HG03571 (cell line): ENCODE measurements around the gene CBS.
"Not testable (repeated sequence)": the region's sequence is repeated elsewhere in the genome, so short reads cannot be mapped to it uniquely, and the experiment has no call there.

Experiments used
- ATAC-seq: cut with Tn5 transposase; IDR thresholded peaks from one replicate; pipeline ENCODE4 v1.9.1; 2021; ENCODE audit not compliant: unreplicated experiment

The CBS gene

DNA sequence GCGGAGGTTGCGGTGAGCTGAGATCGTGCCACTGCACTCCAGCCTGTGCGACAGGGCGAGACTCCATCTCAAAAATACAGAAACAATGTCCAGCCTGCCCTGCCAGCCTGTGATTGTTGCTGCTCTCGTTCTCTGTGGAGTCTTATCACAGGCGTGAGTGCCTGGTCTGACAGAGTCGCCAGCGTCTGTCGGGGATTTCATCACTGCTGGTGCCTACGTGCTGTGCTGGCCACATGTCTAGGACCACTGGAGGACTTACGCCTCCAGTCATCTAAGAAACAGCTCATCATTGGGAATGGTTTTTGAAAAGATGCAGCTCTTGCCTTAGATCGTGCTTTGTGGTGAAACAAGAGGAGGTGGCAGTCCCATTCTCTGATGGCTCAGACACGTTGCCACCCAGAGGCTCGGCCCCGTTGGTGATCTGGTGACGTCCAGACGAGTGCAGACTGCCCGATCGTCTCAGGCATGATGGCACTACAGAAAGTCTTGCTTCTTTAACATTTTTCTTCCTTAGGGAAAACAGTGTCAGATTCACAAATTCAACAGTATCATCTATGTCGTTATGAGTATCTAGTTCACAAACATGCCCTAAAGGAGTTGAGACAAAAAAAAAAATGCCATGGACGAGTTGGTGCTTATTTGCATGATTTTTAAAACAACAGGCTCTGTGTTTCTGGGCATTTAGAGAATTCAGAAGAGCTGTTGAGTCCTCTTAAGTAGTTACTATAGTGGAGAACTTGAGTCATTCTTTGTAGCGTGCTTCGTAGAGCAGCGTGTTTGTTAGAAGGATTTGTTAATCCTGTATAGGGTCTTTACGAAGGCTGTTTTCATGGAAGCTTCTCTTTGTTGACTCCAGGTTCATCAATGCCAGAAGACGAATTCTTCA, 47.5 kb downstream of the CBS start:
- ATAC-seq, result no peak

DNA sequence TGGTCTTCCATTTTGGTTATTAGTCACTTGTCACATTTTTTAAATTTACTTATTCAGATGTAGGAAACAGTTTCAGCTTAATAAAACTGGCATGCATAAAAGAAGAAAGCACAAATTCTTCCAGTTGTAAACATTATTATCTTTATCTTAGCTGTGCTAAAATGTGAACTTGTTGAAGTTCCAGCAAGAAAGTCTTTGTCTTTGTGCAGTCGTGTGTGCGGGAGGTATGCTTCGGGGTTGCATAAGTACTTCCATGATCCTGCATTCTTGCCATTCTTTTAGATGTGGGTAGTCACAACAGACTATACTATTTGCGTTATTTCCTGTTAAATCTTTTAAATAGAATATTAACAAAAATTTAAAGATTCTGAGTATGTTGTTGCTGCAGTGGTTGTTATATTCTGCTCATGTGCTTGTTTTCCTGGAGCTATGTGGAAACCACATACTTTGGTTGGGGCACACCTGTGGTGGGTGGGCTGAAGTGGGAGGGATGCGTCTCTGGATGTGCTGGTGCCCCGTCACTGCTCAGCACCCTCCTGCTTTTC, 49.9 kb downstream of the CBS start:
- no peak for ATAC-seq

- no peak for ATAC-seq
These were observed 51.0 kb downstream of the CBS start for GRCh38 chr21:43024439-43025136.

DNA sequence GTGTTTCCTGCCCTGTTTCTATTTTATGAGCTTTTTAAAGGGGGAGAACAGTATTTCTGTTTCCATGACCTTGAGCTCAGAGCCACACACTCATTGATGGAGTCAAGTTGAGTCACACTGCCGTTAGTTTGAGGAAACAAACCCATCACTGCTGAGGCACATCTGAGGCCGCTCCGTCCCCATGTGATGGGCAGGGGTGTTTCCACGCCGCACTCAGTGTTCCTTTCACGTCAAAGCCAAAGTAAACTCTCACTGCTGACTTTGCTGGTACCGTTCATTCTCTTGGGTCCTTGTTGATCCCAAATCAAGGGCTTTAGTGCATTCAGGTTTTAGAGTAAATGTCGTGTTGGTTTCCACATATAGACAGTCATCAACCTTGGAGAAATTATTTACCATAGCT, 52.5 kb downstream of the CBS start:
- ATAC-seq, result no peak

DNA sequence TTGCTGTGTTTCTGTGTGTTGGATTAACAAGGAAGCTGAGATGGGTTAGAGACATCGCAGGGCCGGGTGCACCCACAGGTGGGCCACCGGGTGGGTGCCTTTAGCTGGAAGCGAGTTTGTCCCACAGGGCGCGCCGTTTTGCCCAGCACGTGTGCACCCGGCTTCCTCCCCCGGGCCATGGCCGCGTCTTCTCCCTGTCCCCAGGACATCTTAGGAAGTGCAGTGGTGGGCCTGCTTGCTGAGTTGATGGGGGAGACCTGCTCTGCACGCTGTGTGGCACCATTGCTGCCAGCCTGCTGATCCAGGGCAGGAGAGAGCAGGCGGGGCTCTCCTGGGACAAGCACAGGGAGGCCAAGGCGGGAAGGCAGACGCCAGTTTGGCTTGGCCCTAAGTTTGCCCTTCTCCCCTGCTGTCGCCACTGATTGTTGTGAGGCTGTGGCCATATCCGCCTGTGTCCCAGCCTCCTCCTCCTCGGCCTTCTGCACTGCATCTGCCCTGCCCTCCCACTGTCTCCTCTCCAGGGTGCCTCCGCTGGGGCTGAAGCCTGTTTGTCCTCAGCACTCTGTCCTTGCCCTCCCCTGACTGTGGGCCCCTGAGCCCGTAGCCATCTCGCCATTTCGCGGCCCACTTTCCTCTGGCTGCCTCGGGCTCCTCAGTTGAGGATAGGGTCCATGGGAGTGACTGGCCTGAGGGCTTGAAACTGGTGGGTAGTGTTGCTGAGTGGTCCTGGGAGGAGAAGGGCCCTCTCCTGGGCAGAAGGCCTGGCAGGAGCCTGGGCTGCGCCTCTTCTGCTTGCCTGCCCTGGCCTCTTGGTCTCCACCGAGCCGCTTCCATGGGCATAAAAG, 53.7 kb downstream of the CBS start:
- no peak for ATAC-seq

GRCh38 chr21:43021191-43021590, 54.4 kb downstream of the CBS start:
- no peak for ATAC-seq

GRCh38 chr21:43020771-43021170, 54.9 kb downstream of the CBS start:
- no peak for ATAC-seq

DNA sequence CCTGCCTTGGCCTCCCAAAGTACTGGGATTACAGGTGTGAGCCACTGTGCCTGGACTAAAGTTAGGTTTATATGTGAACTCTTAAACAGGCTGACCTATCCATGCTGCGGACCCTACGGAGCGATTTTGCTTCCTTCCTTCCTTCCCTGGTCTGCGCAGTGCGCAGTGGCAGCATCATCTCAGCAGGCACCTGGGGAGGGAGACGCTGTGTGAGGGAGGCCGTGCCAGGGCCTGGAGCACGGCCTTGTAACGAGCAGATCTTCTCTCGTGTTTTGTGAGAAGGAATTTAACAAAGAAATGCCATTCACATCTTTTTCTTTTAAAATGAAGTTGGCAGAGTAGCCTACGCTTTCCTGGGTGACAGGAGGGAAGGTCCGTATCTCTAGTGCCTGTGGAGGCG, 55.5 kb downstream of the CBS start:
- ATAC-seq, result no peak

DNA sequence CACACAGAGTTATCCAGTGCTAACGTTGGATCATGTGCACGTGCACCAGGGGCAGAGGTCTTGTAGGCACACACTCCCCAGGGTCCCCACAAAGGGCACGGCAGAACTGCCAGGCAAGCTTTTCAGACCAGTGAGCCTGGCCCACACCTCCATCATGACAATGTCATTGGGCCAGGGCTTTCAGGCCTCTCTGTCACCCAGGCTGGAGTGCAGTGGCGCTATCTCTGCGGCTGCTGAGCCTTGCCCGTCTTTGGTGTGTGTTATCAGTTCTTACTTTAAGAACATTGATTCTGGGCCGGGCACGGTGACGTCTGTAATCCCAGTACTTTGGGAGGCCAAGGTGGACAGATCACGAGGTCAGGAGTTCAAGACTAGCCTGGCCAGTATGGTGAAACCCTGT, 57.1 kb downstream of the CBS start:
- ATAC-seq, result no peak

DNA sequence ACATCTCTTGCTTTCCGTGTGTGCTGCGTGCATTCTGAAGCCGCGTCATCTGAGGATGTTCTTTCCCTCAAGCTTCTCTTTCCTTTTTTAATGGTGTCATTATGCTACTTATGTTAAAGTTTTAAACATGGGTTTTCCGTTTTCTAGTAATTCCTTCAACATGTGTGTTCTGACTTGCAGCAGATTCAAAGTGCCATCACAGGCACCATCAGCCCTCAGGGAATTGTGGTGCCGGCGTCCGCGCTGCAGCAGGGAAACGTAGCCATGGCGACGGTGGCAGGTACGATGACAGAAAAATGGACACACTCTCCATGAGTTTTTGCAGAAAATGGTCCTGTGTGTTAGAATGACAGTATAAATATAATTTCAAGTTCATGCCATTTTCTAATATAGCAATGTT, 58.9 kb downstream of the CBS start:
- no peak for ATAC-seq

DNA sequence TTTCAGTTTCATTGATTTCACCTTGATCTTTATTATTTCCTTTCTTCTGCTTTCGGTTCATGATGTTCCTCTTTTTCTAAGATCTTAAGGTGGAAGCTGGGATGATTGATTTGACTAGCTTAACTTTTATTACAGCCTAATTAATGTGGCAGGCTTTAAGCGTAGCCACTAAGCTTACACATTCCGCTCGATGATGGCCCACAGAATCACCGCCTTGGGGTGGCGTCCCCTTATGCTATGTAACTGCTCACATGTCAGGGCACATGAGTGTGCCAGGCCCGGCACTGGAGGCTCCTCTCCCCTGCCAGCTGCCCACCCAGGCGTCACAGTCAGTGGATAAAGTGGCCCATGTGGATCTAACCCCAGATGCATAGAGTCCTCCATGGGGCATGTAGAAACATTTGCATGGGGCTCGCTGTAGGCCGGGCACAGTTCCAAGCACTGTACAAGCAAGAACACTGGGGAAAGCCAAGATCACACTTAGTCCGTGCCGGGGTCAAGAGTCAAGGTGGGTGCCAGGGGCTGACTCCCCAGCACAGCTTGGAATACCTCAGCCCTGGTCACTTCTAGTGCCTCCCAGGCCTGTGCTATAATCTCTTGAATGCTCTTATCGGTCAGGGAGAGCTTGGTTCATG, 59.6 kb downstream of the CBS start:
- no peak for ATAC-seq

- ATAC-seq, result no peak
These were observed 63.0 kb downstream of the CBS start for GRCh38 chr21:43012596-43012995.

- no peak for ATAC-seq
These were observed 68.8 kb downstream of the CBS start for GRCh38 chr21:43006874-43007208.

DNA sequence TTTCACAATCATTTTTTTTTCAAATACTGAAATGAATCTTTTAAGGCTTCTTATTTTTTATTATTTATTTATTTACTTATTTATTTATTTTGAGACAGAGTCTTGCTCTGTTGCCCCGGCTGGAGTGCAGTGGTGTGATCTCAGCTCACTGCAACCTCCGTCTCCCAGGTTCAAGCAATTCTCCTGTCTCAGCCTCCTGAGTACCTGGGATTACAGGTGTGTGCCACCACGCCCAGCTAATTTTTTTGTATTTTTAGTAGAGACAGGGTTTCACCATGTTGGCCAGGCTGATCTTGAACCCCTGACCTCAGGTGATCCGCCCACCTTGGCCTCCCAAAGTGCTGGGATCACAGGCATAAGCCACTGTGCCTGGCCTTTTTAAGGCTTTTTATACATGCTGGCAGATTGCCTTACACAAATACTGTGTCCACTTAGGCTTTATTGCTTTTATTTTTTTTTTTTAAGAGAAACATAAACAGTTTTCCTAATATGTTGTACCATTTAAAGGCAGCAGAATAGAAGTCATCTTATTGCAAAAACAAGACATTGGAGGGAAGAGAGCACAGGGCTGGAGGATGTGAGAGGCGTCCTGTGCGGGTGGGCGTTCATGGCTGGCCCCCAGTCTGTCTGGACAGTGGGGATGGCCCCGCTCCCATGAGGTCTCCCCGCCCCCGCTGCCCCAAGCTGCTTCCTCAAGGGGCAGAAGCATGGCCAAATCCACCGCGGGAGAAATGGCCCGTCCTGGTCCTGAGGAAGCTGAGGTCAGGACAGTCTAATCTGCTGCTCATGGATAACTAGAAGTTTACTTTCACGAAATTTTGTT, 69.4 kb downstream of the CBS start:
- ATAC-seq, result not testable (repeated sequence)

GRCh38 chr21:43005635-43006034, 70.0 kb downstream of the CBS start:
- no peak for ATAC-seq

GRCh38 chr21:43004926-43005325, 70.7 kb downstream of the CBS start:
- no peak for ATAC-seq
